Measurements from ENCODE around the gene SMG1.

Gene SMG1

GRCh38 chr16:18945233-18945632 lies 19.0 kb upstream of the SMG1 start:
- H3K9me3 ChIP-seq (ENCODE audit: control insufficient read depth, insufficient read depth, low read length): no peaks in the 10 kb centered on the region
- H3F3A ChIP-seq (ENCODE audit: control insufficient read depth, insufficient read depth): no peaks in the 10 kb centered on the region
- no peaks in the 10 kb centered on the region for H3K27me3 ChIP-seq (ENCODE audit: control insufficient read depth, low read length)
- no peak overlapping the region for H3K4me2 ChIP-seq (ENCODE audit: low read length)
- no peaks in the 10 kb centered on the region for H4K20me1 ChIP-seq (ENCODE audit: control insufficient read depth, insufficient read depth, low read depth, low read length)
- H3K9me2 ChIP-seq (replicated peaks; ENCODE audit: control insufficient read depth, low read length): no peaks in the 10 kb centered on the region
- H3K36me3 ChIP-seq (ENCODE audit: control insufficient read depth, low read length): no peaks in the 10 kb centered on the region
- peaks cover 10% of the 10 kb centered on the region for H3K4me1 ChIP-seq (ENCODE audit: control insufficient read depth, low read length)
- H3K4me3 ChIP-seq (ENCODE audit: low read length): no peak overlapping the region
- no peaks in the 10 kb centered on the region for H3K79me2 ChIP-seq (ENCODE audit: control insufficient read depth, low read length)
- no peak for TF ChIP-seq CTCF (IDR thresholded peaks at IDR 0.05; ENCODE audit: low read depth, low read length, poor library complexity, severe bottlenecking)
- no peak for TF ChIP-seq EZH2phosphoT487 (IDR thresholded peaks at IDR 0.05; ENCODE audit: borderline replicate concordance, low read length)
- H3K27ac ChIP-seq (ENCODE audit: low read depth, low read length): no peak overlapping the region

GRCh38 chr16:18943414-18943813 lies 17.2 kb upstream of the SMG1 start:
- Histone ChIP-seq H3K79me2 (ENCODE audit: control insufficient read depth, low read length) (no peaks in the 10 kb centered on the region), H3K4me1 (ENCODE audit: control insufficient read depth, low read length) (peaks cover 10% of the 10 kb centered on the region), H4K20me1 (ENCODE audit: control insufficient read depth, insufficient read depth, low read depth, low read length) (no peaks in the 10 kb centered on the region), H3K4me2 (ENCODE audit: low read length) (no peak overlapping the region), H3K9me2 (replicated peaks; ENCODE audit: control insufficient read depth, low read length) (no peaks in the 10 kb centered on the region), H3K36me3 (ENCODE audit: control insufficient read depth, low read length) (no peaks in the 10 kb centered on the region), H3K4me3 (ENCODE audit: low read length) (no peak overlapping the region), H3F3A (ENCODE audit: control insufficient read depth, insufficient read depth) (no peaks in the 10 kb centered on the region), H3K9me3 (ENCODE audit: control insufficient read depth, insufficient read depth, low read length) (no peaks in the 10 kb centered on the region), H3K27ac (ENCODE audit: low read depth, low read length) (no peak overlapping the region), H3K27me3 (ENCODE audit: control insufficient read depth, low read length) (no peaks in the 10 kb centered on the region)
- TF ChIP-seq EZH2phosphoT487 (IDR thresholded peaks at IDR 0.05; ENCODE audit: borderline replicate concordance, low read length): no peak

- H3K4me1 ChIP-seq (ENCODE audit: control insufficient read depth, low read length): peaks cover 10% of the 10 kb centered on the region
- no peak overlapping the region for H3K4me3 ChIP-seq (ENCODE audit: low read length)
- no peaks in the 10 kb centered on the region for H3K9me2 ChIP-seq (replicated peaks; ENCODE audit: control insufficient read depth, low read length)
- H4K20me1 ChIP-seq (ENCODE audit: control insufficient read depth, insufficient read depth, low read depth, low read length): no peaks in the 10 kb centered on the region
- no peak overlapping the region for H3K4me2 ChIP-seq (ENCODE audit: low read length)
- H3K9me3 ChIP-seq (ENCODE audit: control insufficient read depth, insufficient read depth, low read length): no peaks in the 10 kb centered on the region
- no peaks in the 10 kb centered on the region for H3K27me3 ChIP-seq (ENCODE audit: control insufficient read depth, low read length)
- no peaks in the 10 kb centered on the region for H3K79me2 ChIP-seq (ENCODE audit: control insufficient read depth, low read length)
- H3K36me3 ChIP-seq (ENCODE audit: control insufficient read depth, low read length): no peaks in the 10 kb centered on the region
- no peak overlapping the region for H3K27ac ChIP-seq (ENCODE audit: low read depth, low read length)
- TF ChIP-seq EZH2phosphoT487 (IDR thresholded peaks at IDR 0.05; ENCODE audit: borderline replicate concordance, low read length) (no peak), CTCF (IDR thresholded peaks at IDR 0.05; ENCODE audit: low read depth, low read length, poor library complexity, severe bottlenecking) (no peak)
- H3F3A ChIP-seq (ENCODE audit: control insufficient read depth, insufficient read depth): no peaks in the 10 kb centered on the region
Observed at GRCh38 chr16:18942061-18942460, 15.9 kb upstream of the SMG1 start.

GRCh38 chr16:18941471-18941870 lies 15.3 kb upstream of the SMG1 start:
- no peaks in the 10 kb centered on the region for H3F3A ChIP-seq (ENCODE audit: control insufficient read depth, insufficient read depth)
- H3K4me1 ChIP-seq (ENCODE audit: control insufficient read depth, low read length): peaks cover 8% of the 10 kb centered on the region
- H3K4me2 ChIP-seq (ENCODE audit: low read length): no peak overlapping the region
- no peaks in the 10 kb centered on the region for H3K9me2 ChIP-seq (replicated peaks; ENCODE audit: control insufficient read depth, low read length)
- no peaks in the 10 kb centered on the region for H3K9me3 ChIP-seq (ENCODE audit: control insufficient read depth, insufficient read depth, low read length)
- H3K27ac ChIP-seq (ENCODE audit: low read depth, low read length): no peak overlapping the region
- no peaks in the 10 kb centered on the region for H3K36me3 ChIP-seq (ENCODE audit: control insufficient read depth, low read length)
- no peaks in the 10 kb centered on the region for H4K20me1 ChIP-seq (ENCODE audit: control insufficient read depth, insufficient read depth, low read depth, low read length)
- no peaks in the 10 kb centered on the region for H3K79me2 ChIP-seq (ENCODE audit: control insufficient read depth, low read length)
- TF ChIP-seq EZH2phosphoT487 (IDR thresholded peaks at IDR 0.05; ENCODE audit: borderline replicate concordance, low read length): no peak
- no peak for TF ChIP-seq CTCF (IDR thresholded peaks at IDR 0.05; ENCODE audit: low read depth, low read length, poor library complexity, severe bottlenecking)
- H3K4me3 ChIP-seq (ENCODE audit: low read length): no peak overlapping the region
- no peaks in the 10 kb centered on the region for H3K27me3 ChIP-seq (ENCODE audit: control insufficient read depth, low read length)

All from DOHH2 (cell line).